ENCODE data around the gene MED8. TPM values are rescaled to one million over a fixed set of nuclear protein-coding genes. Genes with fewer than 3 reads are reported as not detected.

The MED8 gene
- total and polyA plus RNA-seq, 9 of the 15 experiments (the other 6 are each of a cell fraction or from before 2014, with no cell fraction given) = 23.0 to 120 (median 56.4) TPM

- TF ChIP-seq RREB1 (CRISPR knock-in tag; IDR thresholded peaks at IDR 0.05) (0 out of 2 replicates have a peak, but pooled peaks have one; percentile 22), NBN (IDR thresholded peaks at IDR 0.05; ENCODE audit: low read depth) (no peak), ZBTB7A (IDR thresholded peaks at IDR 0.05; ENCODE audit: borderline replicate concordance, control insufficient read depth, low read depth, low read length) (peak; percentile 55; the same call in 1 of the 2 replicates), REST (IDR thresholded peaks at IDR 0.05; ENCODE audit: borderline replicate concordance) (peak; percentile 92), REST (CRISPR knock-in tag; IDR thresholded peaks at IDR 0.05; ENCODE audit: low read depth) (no peak), ZNF589 (CRISPR knock-in tag; IDR thresholded peaks at IDR 0.05; ENCODE audit: low read depth) (no peak), SIN3A (IDR thresholded peaks at IDR 0.05; ENCODE audit: borderline replicate concordance in 2 of 2, control insufficient read depth in 1 of 2, low read depth in 2 of 2, low read length in 2 of 2) (no peak), FOXO4 (CRISPR knock-in tag; IDR thresholded peaks at IDR 0.05) (no peak), RCOR1 (IDR thresholded peaks at IDR 0.05; ENCODE audit: borderline replicate concordance in 1 of 2, low read depth in 2 of 2, low read length in 2 of 2) (peak in 1 of 2 experiments; percentile 81; a peak in 2 of 4 replicates)
These were observed 25.1 kb upstream of the MED8 start (continued) for GRCh38 chr1:43414634-43415223.
